G401.6 (cell line): ENCODE results near the gene SERPINA5.
"Not testable (repeated sequence)": the region's sequence is repeated elsewhere in the genome, so short reads cannot be mapped to it uniquely, and the experiment has no call there.

Source experiments
- FAIRE-seq: peaks from 2 replicates; lab custom pipeline; 2012; peaks lifted over from hg19 to GRCh38; lab: Jason Lieb, UNC

The SERPINA5 gene

GRCh38 chr14:94575730-94576585 is 5.3 kb upstream of the SERPINA5 start:
- no peak for FAIRE-seq

GRCh38 chr14:94577472-94577871 is 3.8 kb upstream of the SERPINA5 start:
- FAIRE-seq = not testable (repeated sequence)

GRCh38 chr14:94578712-94579111 is 2.5 kb upstream of the SERPINA5 start:
- no peak for FAIRE-seq

GRCh38 chr14:94582199-94582750 is 1.0 kb downstream of the SERPINA5 start:
- no peak for FAIRE-seq

- FAIRE-seq = no peak
These were observed 1.6 kb downstream of the SERPINA5 start for GRCh38 chr14:94582851-94583250.

- no peak for FAIRE-seq
These were observed 2.3 kb downstream of the SERPINA5 start for GRCh38 chr14:94583557-94583956.

GRCh38 chr14:94584591-94585280 is 3.5 kb downstream of the SERPINA5 start:
- no peak for FAIRE-seq

- no peak for FAIRE-seq
These were observed 5.4 kb downstream of the SERPINA5 start for GRCh38 chr14:94586635-94587034.

GRCh38 chr14:94588311-94588710 is 7.1 kb downstream of the SERPINA5 start:
- FAIRE-seq = no peak

GRCh38 chr14:94591073-94591472 is 9.8 kb downstream of the SERPINA5 start:
- no peak for FAIRE-seq

- no peak for FAIRE-seq
These were observed 10.6 kb downstream of the SERPINA5 start for GRCh38 chr14:94591871-94592270.

GRCh38 chr14:94592457-94592856 is 11.2 kb downstream of the SERPINA5 start:
- no peak for FAIRE-seq

- FAIRE-seq = no peak
These were observed 12.1 kb downstream of the SERPINA5 start for GRCh38 chr14:94593376-94593748.

GRCh38 chr14:94593749-94594431 is 12.7 kb downstream of the SERPINA5 start:
- no peak for FAIRE-seq

- FAIRE-seq = no peak
These were observed 13.2 kb downstream of the SERPINA5 start for GRCh38 chr14:94594441-94594840.

- no peak for FAIRE-seq
These were observed 14.7 kb downstream of the SERPINA5 start for GRCh38 chr14:94595912-94596311.

GRCh38 chr14:94596361-94596760 is 15.1 kb downstream of the SERPINA5 start:
- FAIRE-seq = no peak

- FAIRE-seq = no peak
These were observed 16.6 kb downstream of the SERPINA5 start for GRCh38 chr14:94597788-94598187.

GRCh38 chr14:94598506-94598815 is 17.2 kb downstream of the SERPINA5 start:
- no peak for FAIRE-seq

GRCh38 chr14:94598816-94599655 is 17.8 kb downstream of the SERPINA5 start:
- FAIRE-seq = no peak

- FAIRE-seq = no peak
These were observed 18.4 kb downstream of the SERPINA5 start for GRCh38 chr14:94599656-94600004.

- FAIRE-seq = no peak
These were observed 18.9 kb downstream of the SERPINA5 start for GRCh38 chr14:94600148-94600545.
